ENCODE data around the gene EHBP1.
"Not testable (repeated sequence)": the region's sequence is repeated elsewhere in the genome, so short reads cannot be mapped to it uniquely, and the experiment has no call there.

EHBP1 gene

DNA sequence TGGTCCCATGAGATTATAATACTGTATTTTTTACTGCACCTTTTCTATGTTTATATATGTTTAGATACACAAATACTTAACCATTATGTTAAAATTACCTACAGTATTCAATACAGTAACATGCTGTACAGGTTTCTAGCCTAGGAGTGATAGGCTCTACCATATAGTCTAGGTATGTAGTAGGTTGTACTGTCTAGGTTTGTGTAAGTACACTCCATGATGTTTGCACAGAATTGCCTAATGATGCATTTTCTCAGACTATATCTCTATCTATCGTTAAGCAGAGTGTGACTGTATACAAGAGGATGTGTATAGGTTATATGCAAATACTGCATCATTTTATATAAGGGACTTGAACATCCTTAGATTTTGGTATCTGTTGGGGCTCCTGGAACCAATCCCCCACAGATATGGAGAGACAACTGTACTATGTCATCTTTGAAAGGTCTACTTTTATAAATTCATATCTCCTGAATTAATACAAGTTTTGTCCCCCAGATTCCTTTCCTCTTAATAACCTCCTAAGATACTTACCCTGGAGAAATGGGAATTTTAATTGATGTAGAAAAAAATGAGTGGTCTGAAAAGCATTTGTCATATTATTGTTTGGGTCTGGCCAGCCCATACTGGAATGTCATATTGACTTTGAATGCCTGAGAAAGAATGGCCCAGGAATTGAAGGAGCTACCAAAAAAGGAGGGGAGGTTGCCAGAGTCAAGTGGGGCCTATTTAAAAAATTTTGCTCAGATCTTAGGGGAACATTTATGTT is 36.6 kb downstream of the EHBP1 start:
- H3K4me3 ChIP-seq (ENCODE audit: low read length) = no peak overlapping the region
- TF ChIP-seq, protein P1, sequence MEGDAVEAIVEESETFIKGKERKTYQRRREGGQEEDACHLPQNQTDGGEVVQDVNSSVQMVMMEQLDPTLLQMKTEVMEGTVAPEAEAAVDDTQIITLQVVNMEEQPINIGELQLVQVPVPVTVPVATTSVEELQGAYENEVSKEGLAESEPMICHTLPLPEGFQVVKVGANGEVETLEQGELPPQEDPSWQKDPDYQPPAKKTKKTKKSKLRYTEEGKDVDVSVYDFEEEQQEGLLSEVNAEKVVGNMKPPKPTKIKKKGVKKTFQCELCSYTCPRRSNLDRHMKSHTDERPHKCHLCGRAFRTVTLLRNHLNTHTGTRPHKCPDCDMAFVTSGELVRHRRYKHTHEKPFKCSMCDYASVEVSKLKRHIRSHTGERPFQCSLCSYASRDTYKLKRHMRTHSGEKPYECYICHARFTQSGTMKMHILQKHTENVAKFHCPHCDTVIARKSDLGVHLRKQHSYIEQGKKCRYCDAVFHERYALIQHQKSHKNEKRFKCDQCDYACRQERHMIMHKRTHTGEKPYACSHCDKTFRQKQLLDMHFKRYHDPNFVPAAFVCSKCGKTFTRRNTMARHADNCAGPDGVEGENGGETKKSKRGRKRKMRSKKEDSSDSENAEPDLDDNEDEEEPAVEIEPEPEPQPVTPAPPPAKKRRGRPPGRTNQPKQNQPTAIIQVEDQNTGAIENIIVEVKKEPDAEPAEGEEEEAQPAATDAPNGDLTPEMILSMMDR (IDR thresholded peaks at IDR 0.05; ENCODE audit: insufficient read depth, low read depth, low read length, missing control alignments) = no peak
- no peak for DNase-seq (ENCODE audit: low read depth)

DNA sequence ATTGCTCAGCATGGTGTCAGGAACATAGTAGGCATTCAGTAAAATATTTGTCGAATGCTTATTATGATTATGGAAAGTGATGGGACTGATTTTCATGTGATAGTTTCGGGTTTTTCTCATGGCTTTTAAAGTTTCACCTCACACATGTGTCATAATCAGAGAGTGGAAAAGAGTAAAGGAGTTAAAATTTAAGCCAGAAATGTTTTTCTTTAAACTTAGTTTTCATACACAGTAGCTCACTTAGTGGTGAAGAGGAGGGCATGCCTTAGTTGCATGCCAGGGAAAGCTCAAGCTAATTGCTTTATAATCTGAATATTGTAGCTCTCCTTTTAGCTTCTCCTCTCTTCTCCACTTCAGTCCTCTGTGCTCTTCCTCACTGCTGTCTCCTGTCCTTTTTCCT is 38.0 kb downstream of the EHBP1 start:
- TF ChIP-seq, protein P1 (IDR thresholded peaks at IDR 0.05; ENCODE audit: insufficient read depth, low read depth, low read length, missing control alignments) = no peak
- no peak for DNase-seq (ENCODE audit: low read depth)
- no peak overlapping the region for H3K4me3 ChIP-seq (ENCODE audit: low read length)

DNA sequence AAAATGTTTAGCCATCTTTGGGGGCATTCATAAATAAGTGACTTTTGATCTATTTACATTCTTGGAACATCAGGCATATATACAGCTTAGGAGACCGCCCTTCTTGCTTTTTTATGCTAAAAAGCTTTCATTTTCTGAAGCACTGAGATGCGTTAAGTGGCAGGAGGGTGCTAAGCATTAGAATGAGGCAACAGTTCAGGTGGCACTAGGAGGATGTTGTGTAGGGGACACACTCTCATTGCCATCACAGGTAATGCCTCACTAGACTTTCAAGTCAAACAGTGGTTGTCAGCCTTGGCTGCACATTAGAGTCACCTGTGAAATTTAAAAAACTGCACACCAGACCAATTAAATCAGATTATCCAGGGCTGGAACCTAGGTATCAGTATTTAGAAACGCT is 39.1 kb downstream of the EHBP1 start:
- TF ChIP-seq, protein P1 (IDR thresholded peaks at IDR 0.05; ENCODE audit: insufficient read depth, low read depth, low read length, missing control alignments) = no peak
- no peak for DNase-seq (ENCODE audit: low read depth)
- no peak overlapping the region for H3K4me3 ChIP-seq (ENCODE audit: low read length)

DNA sequence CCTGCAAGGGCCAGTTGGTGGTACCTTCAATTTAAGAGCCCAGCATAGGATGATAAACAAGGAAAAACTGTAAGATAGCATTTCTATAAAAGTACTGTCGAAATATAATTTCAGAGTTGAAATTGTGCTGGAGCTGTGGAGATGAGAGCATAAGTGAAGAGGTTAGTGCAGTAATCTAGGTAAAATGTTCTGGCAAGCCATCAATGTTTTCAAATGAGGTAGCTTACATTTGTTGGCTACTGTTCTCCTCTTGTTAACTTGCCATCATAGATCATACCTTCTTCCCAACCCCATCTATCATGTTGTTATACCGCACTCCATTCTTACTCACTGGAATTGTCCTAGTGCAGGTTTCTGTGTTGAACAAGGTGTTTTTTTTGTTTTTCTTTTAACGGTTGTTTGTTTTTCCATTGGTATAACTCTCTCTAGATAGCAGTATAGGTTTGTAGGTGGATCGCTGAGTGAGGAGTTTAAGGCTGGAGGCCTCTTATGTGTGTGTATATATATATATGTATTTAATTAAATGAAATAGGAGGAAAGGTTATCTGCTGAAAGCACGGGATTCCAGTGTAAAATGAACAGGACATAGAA is 40.5 kb downstream of the EHBP1 start:
- no peak overlapping the region for H3K4me3 ChIP-seq (ENCODE audit: low read length)
- TF ChIP-seq, protein P1 (IDR thresholded peaks at IDR 0.05; ENCODE audit: insufficient read depth, low read depth, low read length, missing control alignments) = no peak
- no peak for DNase-seq (ENCODE audit: low read depth)

DNA sequence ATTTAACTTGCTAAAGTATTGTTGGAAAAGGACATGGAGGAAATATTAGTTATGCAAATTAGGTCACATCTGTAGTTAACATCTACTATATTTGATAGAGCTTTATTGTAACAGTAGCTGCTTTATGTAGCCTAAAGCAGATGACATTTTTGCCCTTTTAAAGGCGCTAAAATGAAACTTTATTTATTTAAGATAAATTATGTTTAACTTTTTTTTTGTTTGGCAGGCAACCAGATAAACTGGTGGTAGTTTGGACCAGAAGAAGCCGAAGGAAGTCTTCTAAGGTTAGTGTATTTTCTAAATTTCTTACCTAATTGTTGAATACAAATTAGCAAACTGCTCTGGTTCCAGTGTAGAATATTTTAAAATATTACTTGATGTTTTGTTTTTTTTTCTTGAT is 41.7 kb downstream of the EHBP1 start:
- TF ChIP-seq, protein P1 (IDR thresholded peaks at IDR 0.05; ENCODE audit: insufficient read depth, low read depth, low read length, missing control alignments) = no peak
- H3K4me3 ChIP-seq (ENCODE audit: low read length) = no peak overlapping the region

DNA sequence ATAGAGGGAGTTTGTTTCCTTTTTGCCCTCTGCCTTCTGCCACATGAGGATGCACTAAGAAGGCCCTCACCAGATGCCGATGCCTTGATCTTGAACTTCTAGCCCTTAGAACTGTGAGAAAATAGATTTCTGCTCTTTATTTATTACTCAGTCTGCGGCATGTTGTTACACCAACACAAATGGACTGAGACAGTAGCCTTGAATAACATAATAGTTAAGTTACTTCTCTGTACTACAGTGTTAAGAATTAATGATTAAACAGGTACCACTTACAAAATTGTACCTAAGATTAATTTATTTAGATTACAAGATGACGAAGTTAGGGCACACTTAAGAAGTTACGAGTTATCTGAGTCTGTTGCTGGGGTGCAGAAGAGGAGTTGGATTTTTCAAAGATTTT is 42.4 kb downstream of the EHBP1 start:
- no peak overlapping the region for H3K4me3 ChIP-seq (ENCODE audit: low read length)
- no peak for DNase-seq (ENCODE audit: low read depth)
- TF ChIP-seq, protein P1 (IDR thresholded peaks at IDR 0.05; ENCODE audit: insufficient read depth, low read depth, low read length, missing control alignments) = no peak

More for the DNA sequence above, 41.7 kb downstream of the EHBP1 start:
- no peak for DNase-seq (ENCODE audit: low read depth)

DNA sequence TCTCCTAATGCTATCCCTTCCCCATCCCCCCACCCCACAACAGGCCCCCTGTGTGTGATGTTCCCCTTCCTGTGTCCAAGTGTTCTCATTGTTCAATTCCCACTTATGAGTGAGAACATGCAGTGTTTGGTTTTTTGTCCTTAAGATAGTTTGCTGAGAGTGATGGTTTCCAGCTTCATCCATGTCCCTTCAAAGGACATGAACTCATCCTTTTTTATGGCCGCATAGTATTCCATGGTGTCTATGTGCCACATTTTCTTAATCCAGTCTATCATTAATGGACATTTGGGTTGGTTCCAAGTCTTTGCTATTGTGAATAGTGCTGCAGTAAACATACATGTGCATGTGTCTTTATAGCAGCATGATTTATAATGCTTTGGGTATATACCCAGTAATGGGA is 43.6 kb downstream of the EHBP1 start:
- not testable (repeated sequence) for DNase-seq (ENCODE audit: low read depth); H3K4me3 ChIP-seq (ENCODE audit: low read length)
